Measurements from ENCODE around the gene RASAL2.
"Not testable (repeated sequence)": the region's sequence is repeated elsewhere in the genome, so short reads cannot be mapped to it uniquely, and the experiment has no call there.

RASAL2 gene

DNA sequence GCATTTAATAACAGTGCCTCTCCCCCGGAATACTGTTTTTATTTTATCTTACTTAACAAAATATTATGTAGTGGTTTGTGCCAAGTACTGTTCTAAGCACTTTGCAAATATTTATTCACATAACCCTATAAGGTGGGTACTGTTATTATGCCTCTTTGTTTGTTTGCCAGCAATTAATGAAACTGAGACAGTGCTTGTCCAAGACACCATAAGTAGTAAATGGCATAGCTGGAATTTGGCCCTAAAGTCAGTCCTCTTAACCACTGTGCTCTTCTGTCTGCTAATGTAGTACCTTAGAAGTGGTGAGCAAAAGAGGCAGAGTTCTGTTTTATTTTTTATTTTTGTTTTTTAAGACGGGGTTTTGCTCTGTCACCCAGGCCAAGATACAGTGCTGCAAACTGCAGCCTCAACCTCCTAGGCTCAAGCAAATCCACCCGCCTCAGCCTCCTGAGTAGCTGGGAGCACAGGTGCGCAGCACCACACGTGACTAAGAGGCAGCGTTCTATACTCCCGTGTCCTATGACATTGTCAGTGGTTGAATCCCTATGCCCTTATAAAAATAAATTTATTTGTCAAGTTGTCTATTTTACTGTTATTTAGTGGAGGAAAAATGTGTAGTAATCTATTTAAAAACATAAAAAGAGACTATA, 237.1 kb downstream of the RASAL2 start:
- in situ Hi-C loops (cut with MboI; ENCODE audit: low sequenced_read_pairs) = no loop called here

DNA sequence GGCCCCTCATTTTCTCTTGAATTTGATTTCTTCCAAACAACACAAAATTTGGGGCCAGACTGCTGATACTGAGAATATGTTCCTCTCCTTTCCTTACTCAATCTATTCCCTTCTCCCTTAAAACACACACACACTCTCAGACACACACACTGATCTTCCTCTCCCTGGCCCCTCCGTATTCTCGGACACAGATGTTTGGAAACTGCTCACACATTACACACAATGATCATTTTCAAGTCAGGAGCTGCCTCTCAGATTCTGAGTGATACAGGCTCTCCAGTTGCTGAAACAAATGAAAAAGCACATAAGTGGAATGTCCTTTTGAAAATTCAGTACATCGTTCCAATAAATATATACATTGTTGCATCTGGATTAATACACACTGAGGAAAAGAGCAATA, 241.5 kb downstream of the RASAL2 start:
- in situ Hi-C loops (cut with MboI; ENCODE audit: low sequenced_read_pairs) = no loop called here

- in situ Hi-C loops (cut with MboI; ENCODE audit: low sequenced_read_pairs) = no loop called here
Observed at GRCh38 chr1:178337091-178337706, 243.3 kb downstream of the RASAL2 start.

DNA sequence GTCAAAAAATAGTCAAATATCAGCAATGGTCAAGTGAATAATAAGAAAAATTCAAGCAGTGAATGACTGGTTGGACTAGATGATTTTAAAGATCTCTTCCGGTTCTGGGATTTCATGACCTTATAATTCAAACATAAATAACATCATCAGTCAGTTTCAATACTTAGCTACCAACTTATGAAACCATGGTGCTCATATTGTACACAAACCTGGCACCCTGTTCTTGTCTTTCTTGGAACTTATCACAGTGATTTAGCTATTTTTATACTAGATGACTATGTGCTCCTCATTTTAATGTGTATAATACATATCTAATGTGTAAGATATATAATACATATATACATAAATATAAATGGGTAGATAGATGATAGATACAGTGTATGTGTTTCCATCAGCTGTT, 245.9 kb downstream of the RASAL2 start:
- in situ Hi-C loops (cut with MboI; ENCODE audit: low sequenced_read_pairs) = no loop called here

GRCh38 chr1:178341261-178341956, 247.5 kb downstream of the RASAL2 start:
- in situ Hi-C loops (cut with MboI; ENCODE audit: low sequenced_read_pairs) = no loop called here

- in situ Hi-C loops (cut with MboI; ENCODE audit: low sequenced_read_pairs) = no loop called here
Observed at GRCh38 chr1:178342745-178343144, 248.8 kb downstream of the RASAL2 start.

GRCh38 chr1:178344513-178345091, 250.7 kb downstream of the RASAL2 start:
- in situ Hi-C loops (cut with MboI; ENCODE audit: low sequenced_read_pairs) = no loop called here

DNA sequence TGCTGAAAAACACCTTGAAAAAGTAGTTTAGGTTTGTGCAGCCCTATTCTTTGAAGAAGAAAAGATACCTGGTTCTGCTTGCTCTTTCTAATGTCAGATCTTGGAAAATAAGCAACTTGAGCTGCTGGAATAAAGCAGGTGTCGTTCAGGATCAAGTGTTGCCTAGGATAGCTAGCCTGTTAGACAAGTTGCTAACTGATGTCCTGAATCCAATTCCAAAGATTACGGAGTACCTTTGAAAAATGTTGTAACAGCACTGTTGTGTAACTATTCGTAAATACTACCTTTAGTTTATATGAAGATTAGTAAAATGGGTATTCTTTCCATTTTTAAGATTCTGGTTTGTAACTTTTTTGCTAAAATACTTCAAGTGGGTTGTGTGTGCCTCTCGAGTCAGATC, 251.3 kb downstream of the RASAL2 start:
- in situ Hi-C loops (cut with MboI; ENCODE audit: low sequenced_read_pairs) = no loop called here

DNA sequence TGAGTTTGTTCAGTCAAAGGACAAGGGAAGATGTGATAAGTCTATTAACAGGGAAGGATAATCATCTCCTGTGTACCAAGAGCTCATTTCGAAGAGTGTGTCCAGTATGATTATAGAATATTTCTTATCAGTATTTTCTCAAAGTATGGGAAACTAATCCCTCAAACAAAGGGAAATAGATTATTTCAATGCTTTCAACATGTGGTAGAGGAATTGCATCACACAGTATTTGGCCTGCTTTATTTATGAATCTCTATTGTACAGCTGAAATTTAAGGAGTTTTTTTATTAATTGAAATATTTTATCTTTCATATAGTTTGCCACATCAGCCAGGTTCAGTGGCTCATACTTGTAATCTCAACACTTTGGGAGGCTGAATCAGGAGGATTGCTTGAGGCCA, 251.9 kb downstream of the RASAL2 start:
- in situ Hi-C loops (cut with MboI; ENCODE audit: low sequenced_read_pairs) = no loop called here

DNA sequence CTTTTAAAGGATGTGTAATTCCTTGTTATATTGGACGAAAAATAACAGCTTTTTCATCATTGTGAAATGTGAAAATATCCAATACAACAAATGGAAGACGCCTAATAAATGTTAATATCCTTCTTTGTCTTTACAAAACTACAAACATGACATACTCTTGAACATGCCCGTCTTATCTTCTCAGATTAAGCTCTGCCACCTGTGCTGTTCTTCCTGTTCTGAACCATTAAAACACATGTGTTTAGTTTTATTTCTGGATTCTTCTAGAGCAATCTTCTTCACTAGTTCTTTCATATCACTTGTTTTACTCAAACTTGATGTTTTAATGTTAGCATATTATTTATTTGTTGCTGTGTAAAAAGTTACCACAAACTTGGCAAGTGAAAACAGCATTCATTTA, 255.9 kb downstream of the RASAL2 start:
- in situ Hi-C loops (cut with MboI; ENCODE audit: low sequenced_read_pairs) = no loop called here

DNA sequence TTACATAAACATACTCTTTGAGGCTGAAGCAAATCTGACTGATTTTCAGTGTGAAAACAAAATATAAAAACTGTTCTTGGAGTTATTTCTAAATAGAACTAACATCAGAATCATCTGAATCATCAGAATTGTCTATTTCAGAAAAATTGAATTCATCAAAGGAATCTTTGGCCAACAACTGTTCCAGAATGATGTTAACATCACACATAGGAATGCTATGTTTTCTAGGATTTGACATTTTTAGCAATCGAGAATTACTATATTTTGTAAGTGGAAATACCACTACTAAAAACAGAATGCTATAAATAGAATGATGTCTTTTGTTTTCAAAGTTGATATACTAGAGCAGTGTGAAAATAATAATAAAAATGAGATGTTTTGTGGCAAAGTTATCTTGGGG, 258.0 kb downstream of the RASAL2 start:
- in situ Hi-C loops (cut with MboI; ENCODE audit: low sequenced_read_pairs) = not testable (repeated sequence)

GRCh38 chr1:178352790-178353416, 259.0 kb downstream of the RASAL2 start:
- in situ Hi-C loops (cut with MboI; ENCODE audit: low sequenced_read_pairs) = no loop called here

- in situ Hi-C loops (cut with MboI; ENCODE audit: low sequenced_read_pairs) = no loop called here
Observed at GRCh38 chr1:178353524-178353923, 259.6 kb downstream of the RASAL2 start.

- in situ Hi-C loops (cut with MboI; ENCODE audit: low sequenced_read_pairs) = no loop called here
Observed at GRCh38 chr1:178354816-178355215, 260.9 kb downstream of the RASAL2 start.

DNA sequence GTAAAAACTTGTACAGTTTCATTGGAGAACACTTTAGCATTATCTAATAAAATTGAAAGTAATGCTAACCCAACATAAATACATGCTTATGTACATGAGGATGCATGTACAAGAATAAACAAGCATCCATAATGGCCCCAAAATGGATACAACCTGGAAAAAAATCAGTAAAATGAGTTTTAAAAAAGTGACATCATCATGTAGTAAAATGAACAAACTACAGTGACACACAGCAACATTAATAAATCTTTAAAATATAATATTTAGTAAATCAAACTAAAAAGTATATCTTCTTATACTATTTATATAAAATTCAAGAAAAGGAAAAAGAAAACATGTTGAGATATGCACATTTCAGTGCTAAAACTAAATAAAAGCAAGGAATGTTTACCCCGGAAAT, 262.4 kb downstream of the RASAL2 start:
- in situ Hi-C loops (cut with MboI; ENCODE audit: low sequenced_read_pairs) = no loop called here

- in situ Hi-C loops (cut with MboI; ENCODE audit: low sequenced_read_pairs) = no loop called here
Observed at GRCh38 chr1:178358456-178358855, 264.6 kb downstream of the RASAL2 start.

DNA sequence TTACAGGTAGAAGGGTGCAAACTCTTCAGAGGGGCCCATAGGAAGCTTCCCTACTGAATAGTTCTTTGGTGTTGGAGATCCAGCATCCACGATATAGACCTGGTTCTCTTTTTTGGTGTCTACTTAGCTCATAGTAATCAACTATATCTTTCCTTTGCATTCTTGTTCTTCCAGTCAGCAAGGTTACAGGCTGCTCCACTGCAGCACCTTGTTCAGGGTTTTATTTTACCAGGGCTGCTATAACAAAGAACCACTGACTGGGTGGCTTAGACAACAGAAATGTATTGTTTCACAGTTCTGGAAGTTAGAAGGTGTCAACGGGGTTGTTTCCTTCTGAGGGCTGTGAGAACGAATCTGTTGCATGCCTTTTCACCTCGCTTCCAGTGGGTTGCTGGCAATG, 266.5 kb downstream of the RASAL2 start:
- in situ Hi-C loops (cut with MboI; ENCODE audit: low sequenced_read_pairs) = no loop called here

DNA sequence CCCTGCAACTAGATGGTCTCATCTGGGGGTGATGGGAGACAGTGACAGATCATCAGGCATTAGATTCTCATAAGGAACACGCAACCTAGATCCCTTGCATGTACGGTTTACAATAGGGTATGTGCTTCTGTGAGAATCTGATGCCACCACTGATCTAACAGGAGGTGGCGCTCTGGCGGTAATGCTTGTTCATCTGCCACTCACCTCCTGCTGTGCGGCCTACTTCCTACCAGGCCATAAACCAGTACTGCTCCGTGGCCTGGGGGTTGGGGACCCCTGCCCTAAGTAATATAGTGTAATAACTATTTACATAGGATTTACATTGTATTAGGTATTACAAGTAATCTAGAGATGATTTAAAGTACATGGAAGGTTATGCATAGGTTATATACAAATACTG, 267.9 kb downstream of the RASAL2 start:
- in situ Hi-C loops (cut with MboI; ENCODE audit: low sequenced_read_pairs) = no loop called here

GRCh38 chr1:178362747-178363146, 268.8 kb downstream of the RASAL2 start:
- in situ Hi-C loops (cut with MboI; ENCODE audit: low sequenced_read_pairs) = no loop called here

GRCh38 chr1:178364782-178365181, 270.9 kb downstream of the RASAL2 start:
- in situ Hi-C loops (cut with MboI; ENCODE audit: low sequenced_read_pairs) = no loop called here

DNA sequence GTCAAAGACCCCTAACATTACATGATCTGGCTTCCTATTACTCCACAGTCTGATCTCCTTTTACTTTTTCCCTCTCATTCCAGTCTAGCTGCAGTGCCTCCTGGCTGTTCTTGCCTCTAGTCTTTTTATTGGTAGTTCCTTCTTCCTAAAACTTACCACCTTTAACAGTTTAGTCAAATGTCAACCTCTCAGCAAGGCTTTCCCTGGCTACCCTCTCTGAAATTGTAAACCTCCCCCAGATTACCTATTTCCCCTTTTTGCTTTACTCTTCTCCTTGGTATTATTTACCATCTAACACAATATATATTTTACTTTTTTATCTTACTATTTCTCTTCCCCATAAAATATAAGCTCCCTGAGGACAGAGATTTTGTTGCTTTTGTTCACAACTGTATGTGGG, 273.2 kb downstream of the RASAL2 start:
- in situ Hi-C loops (cut with MboI; ENCODE audit: low sequenced_read_pairs) = no loop called here

GRCh38 chr1:178368208-178368607, 274.3 kb downstream of the RASAL2 start:
- in situ Hi-C loops (cut with MboI; ENCODE audit: low sequenced_read_pairs) = no loop called here
